GM19372 (cell line): ENCODE results near the gene WDR7.

Experiments
- ATAC-seq: cut with Tn5 transposase; IDR thresholded peaks from one replicate; pipeline ENCODE4 v1.9.1; 2021; ENCODE audit warnings: mild to moderate bottlenecking, low read depth, moderate library complexity; ENCODE audit not compliant: unreplicated experiment

The WDR7 gene

GRCh38 chr18:56870982-56871381, 219.8 kb downstream of the WDR7 start:
- no peak for ATAC-seq

- ATAC-seq: no peak
These were observed 221.0 kb downstream of the WDR7 start for GRCh38 chr18:56872140-56872539.

- ATAC-seq: no peak
These were observed 222.4 kb downstream of the WDR7 start for GRCh38 chr18:56873441-56874140.

- ATAC-seq: no peak
These were observed 227.6 kb downstream of the WDR7 start for GRCh38 chr18:56878711-56879110.

GRCh38 chr18:56884511-56884910, 233.4 kb downstream of the WDR7 start:
- ATAC-seq: no peak

- no peak for ATAC-seq
These were observed 237.8 kb downstream of the WDR7 start for GRCh38 chr18:56888978-56889377.

- ATAC-seq: no peak
These were observed 238.5 kb downstream of the WDR7 start for GRCh38 chr18:56889621-56890020.

GRCh38 chr18:56890632-56891031, 239.5 kb downstream of the WDR7 start:
- no peak for ATAC-seq

- no peak for ATAC-seq
These were observed 240.0 kb downstream of the WDR7 start for GRCh38 chr18:56891116-56891515.

GRCh38 chr18:56891870-56892269, 240.7 kb downstream of the WDR7 start:
- ATAC-seq: no peak

GRCh38 chr18:56897122-56897521, 246.0 kb downstream of the WDR7 start:
- ATAC-seq: no peak

- no peak for ATAC-seq
These were observed 248.5 kb downstream of the WDR7 start for GRCh38 chr18:56899660-56900059.

- ATAC-seq: no peak
These were observed 249.3 kb downstream of the WDR7 start for GRCh38 chr18:56900195-56901094.

GRCh38 chr18:56901919-56902318, 250.8 kb downstream of the WDR7 start:
- no peak for ATAC-seq

GRCh38 chr18:56902653-56903052, 251.5 kb downstream of the WDR7 start:
- ATAC-seq: no peak

- no peak for ATAC-seq
These were observed 252.5 kb downstream of the WDR7 start for GRCh38 chr18:56903686-56904085.

- no peak for ATAC-seq
These were observed 256.6 kb downstream of the WDR7 start for GRCh38 chr18:56907771-56908170.

GRCh38 chr18:56910237-56910636, 259.1 kb downstream of the WDR7 start:
- ATAC-seq: no peak

GRCh38 chr18:56910967-56911366, 259.8 kb downstream of the WDR7 start:
- no peak for ATAC-seq

- ATAC-seq: no peak
These were observed 262.8 kb downstream of the WDR7 start for GRCh38 chr18:56913941-56914340.

GRCh38 chr18:56919190-56919589, 268.0 kb downstream of the WDR7 start:
- no peak for ATAC-seq
